ENCODE data around the gene AGAP3. TPM values are rescaled to one million over a fixed set of nuclear protein-coding genes. Genes with fewer than 3 reads are reported as not detected.

AGAP3 gene
- total RNA-seq, 3 donors from 2014 or later (not counting 1 experiment from before 2014, with no cell fraction given), result 27.7 to 46.9 (median 42.8) TPM

DNA sequence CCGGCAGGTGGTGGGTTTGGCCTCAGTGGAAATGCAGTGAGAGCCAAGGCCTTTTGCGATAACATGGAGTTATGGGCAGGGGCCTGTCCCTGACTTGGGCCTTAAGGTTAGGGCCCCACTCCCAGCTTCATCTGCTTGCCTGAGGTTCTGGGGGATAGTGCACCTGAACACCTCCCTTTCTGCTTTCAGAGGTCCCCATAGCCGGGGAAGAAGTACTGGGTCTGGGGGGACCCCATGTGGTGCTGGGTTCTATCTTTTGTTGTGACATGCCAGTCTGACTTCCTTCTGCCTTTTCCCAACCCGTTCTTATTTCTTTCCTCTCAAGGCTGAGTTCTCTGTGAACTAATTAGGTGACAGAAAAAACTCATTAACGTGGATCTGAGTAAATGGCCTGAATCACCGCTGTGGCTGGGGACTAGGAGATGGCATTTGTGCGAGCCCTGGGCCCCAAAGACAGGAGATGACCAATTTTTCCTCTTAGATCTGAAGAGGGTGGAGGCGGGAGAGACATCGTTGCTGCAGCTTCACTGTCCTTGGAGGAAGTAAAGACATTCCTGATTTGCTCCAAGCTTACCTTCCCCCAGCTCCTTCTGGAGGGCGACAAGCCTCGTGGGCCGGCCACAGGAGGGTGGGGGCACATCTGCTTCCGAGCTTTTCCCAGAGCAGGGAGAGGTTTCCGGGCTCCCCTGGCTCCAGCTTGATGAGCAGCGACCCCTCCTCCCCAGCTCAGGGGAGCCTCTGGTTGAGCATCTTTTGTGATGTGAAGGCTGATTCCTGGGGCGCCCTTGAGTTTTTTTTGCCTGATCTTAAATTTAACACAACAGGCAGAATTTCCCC, 2.0 kb downstream of the AGAP3 start:
- H3K4me3 Mint-ChIP-seq, result peak overlapping the region; percentile 74
- peaks cover 42 to 48% of the 10 kb centered on the region in 2 donors for H3K4me1 Mint-ChIP-seq
- Histone ChIP-seq H3K4me3 (ENCODE audit: low read length) (peak overlapping the region; percentile 37), H3K4me1 (ENCODE audit: control insufficient read depth, insufficient read depth, low read length) (peaks cover 50% of the 10 kb centered on the region), H3K27me3 (ENCODE audit: control insufficient read depth, insufficient read depth, low read length) (no peaks in the 10 kb centered on the region), H3K36me3 (ENCODE audit: control insufficient read depth, insufficient read depth, low read length) (no peaks in the 10 kb centered on the region), H3K9me3 (ENCODE audit: control insufficient read depth, insufficient read depth, low read length) (no peaks in the 10 kb centered on the region), H3K27ac (ENCODE audit: low read length) (peak overlapping the region; percentile 62)
- TF ChIP-seq CTCF (IDR thresholded peaks at IDR 0.05), result no peak
- no peaks in the 10 kb centered on the region for H3K36me3 Mint-ChIP-seq
- H3K9me3 Mint-ChIP-seq, result no peaks in the 10 kb centered on the region
- no peak for DNase-seq
- 38% methylated on average over 15 of the region's 16 CpGs for WGBS (ENCODE audit: insufficient coverage)
- no peak for ATAC-seq
- peak overlapping the region; percentile 45 to 80 for H3K27ac Mint-ChIP-seq
- H3K27me3 Mint-ChIP-seq (ENCODE audit: low read depth in 2 of 2), result no peaks in the 10 kb centered on the region
- intact Hi-C loops (cut with micrococcal nuclease), result no loop called here

DNA sequence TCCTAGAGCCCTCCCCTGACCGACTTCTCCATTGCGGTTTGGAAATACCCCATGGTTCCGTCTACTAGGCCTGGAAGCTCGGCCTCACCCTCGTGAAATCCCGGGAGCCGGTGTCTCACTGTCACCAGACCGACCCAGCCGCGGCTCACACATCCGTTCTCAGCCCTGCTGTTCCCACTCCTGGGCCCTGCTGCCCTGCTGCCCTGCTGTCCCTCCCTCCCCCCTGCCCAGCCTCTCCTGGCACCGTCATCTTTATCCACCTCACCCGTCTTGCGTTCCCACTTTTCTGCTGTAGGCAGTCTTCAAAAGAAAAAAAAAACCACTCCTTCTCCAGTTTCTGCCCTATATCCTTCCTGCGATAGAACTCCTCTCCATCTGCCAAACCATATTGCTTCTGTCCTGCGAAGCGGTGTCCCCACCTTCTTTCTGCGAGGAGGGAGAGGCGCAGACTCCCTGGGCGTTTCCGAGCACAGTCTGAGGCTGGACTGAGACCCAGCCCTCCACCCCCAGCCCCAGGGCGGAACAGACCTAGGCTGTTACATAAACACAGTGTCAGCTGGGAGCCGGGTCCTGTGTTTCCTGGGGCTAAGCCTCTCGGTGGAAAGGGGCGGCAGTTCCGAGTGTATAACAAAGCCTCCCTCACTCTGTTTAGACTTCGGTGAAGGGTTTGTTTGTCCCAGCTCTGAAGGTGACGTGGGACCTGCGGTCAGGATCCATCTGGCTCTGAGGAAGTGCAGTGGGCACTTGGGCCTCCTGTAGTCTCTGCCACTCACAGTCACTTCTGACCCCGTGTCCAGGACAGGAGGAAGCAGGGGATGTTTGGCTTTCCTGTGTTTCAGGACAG, 2.8 kb downstream of the AGAP3 start:
- WGBS (ENCODE audit: insufficient coverage), result 30% methylated on average over 30 of the region's 30 CpGs
- TF ChIP-seq CTCF (IDR thresholded peaks at IDR 0.05), result no peak
- H3K27ac Mint-ChIP-seq, result peak overlapping the region; percentile 45 to 74

GRCh38 chr7:151089893-151090730, 3.8 kb downstream of the AGAP3 start:
- Mint-ChIP-seq H3K9me3 (no peaks in the 10 kb centered on the region), H3K36me3 (no peaks in the 10 kb centered on the region), H3K4me1 (peaks cover 28 to 37% of the 10 kb centered on the region in 2 donors), H3K4me3 (no peak overlapping the region), H3K27ac (no peak overlapping the region), H3K27me3 (ENCODE audit: low read depth in 2 of 2) (no peaks in the 10 kb centered on the region)
- 92% methylated on average over 18 of the region's 22 CpGs for WGBS (ENCODE audit: insufficient coverage)
- Histone ChIP-seq H3K4me3 (ENCODE audit: low read length) (no peak overlapping the region), H3K9me3 (ENCODE audit: control insufficient read depth, insufficient read depth, low read length) (no peaks in the 10 kb centered on the region), H3K27me3 (ENCODE audit: control insufficient read depth, insufficient read depth, low read length) (no peaks in the 10 kb centered on the region), H3K27ac (ENCODE audit: low read length) (no peak overlapping the region), H3K4me1 (ENCODE audit: control insufficient read depth, insufficient read depth, low read length) (peaks cover 43% of the 10 kb centered on the region), H3K36me3 (ENCODE audit: control insufficient read depth, insufficient read depth, low read length) (no peaks in the 10 kb centered on the region)
- intact Hi-C loops (cut with micrococcal nuclease), result no loop called here
- ATAC-seq (no peak), DNase-seq (no peak)
- no peak for TF ChIP-seq CTCF (IDR thresholded peaks at IDR 0.05)

More for the DNA sequence above, 2.8 kb downstream of the AGAP3 start:
- no peaks in the 10 kb centered on the region for H3K36me3 ChIP-seq (ENCODE audit: control insufficient read depth, insufficient read depth, low read length)
- DNase-seq (peak in 1 of 2 donors; percentile 49), ATAC-seq (peak in 2 of 3 donors; percentile 12 to 42)
- peak overlapping the region; percentile 62 for H3K27ac ChIP-seq (ENCODE audit: low read length)
- Mint-ChIP-seq H3K36me3 (no peaks in the 10 kb centered on the region), H3K9me3 (no peaks in the 10 kb centered on the region), H3K27me3 (ENCODE audit: low read depth in 2 of 2) (no peaks in the 10 kb centered on the region), H3K4me1 (peaks cover 35 to 44% of the 10 kb centered on the region in 2 donors), H3K4me3 (peak overlapping the region; percentile 74)
- H3K9me3 ChIP-seq (ENCODE audit: control insufficient read depth, insufficient read depth, low read length), result no peaks in the 10 kb centered on the region
- H3K4me3 ChIP-seq (ENCODE audit: low read length), result no peak overlapping the region
- intact Hi-C loops (cut with micrococcal nuclease), result no loop called here
- H3K4me1 ChIP-seq (ENCODE audit: control insufficient read depth, insufficient read depth, low read length), result peaks cover 43% of the 10 kb centered on the region
- H3K27me3 ChIP-seq (ENCODE audit: control insufficient read depth, insufficient read depth, low read length), result no peaks in the 10 kb centered on the region
